OCI-LY7 (cell line): ENCODE results near the gene SYNM. TPM values are rescaled to one million over a fixed set of nuclear protein-coding genes. Genes with fewer than 3 reads are reported as not detected.

ENCODE experiments used
- BruUV-seq: library from RNA; stranded (reverse); fragments of 400-500 nt; replicated peaks from 2 replicates; lab custom pipeline; 2021; lab: Mats Ljungman, UMichigan
- CTCF ChIA-PET: fragments of 300-600 bp; sonication (Branson Sonifier 250); formaldehyde crosslinking; loops from one replicate; lab custom pipeline; 2022; ENCODE audit warnings: antibody characterized with exemption; ENCODE audit not compliant: unreplicated experiment; lab: Charles Lee
- POLR2A ChIA-PET: fragments of 300-600 bp; sonication (Branson Sonifier 250); formaldehyde crosslinking; loops from one replicate; lab custom pipeline; 2022; ENCODE audit warnings: antibody characterized with exemption; lab: Charles Lee
- DNase-seq: peaks from one replicate; pipeline ENCODE4 v3.0.0-alpha.2; 2015; ENCODE audit warnings: low spot score
- H2AFZ ChIP-seq: fragments of 200-600 bp; sonication (generic), shearing (Covaris generic); 2 replicates; pipeline ENCODE4 v1.6.1; 2014; ENCODE audit warnings: mild to moderate bottlenecking, antibody characterized with exemption, low read length, moderate library complexity
- H3K27ac ChIP-seq: fragments of 200-600 bp; sonication (generic); 2 replicates; pipeline ENCODE4 v1.5.1; 2014; ENCODE audit warnings: mixed run types, low read depth, mild to moderate bottlenecking, moderate library complexity, low read length, inconsistent platforms; ENCODE audit not compliant: poor library complexity, severe bottlenecking
- H3K36me3 ChIP-seq: fragments of 200-600 bp; sonication (generic); 2 replicates; pipeline ENCODE4 v1.6.1; 2014; ENCODE audit warnings: mild to moderate bottlenecking, antibody characterized with exemption, low read length, moderate library complexity, mixed read lengths; ENCODE audit not compliant: insufficient read depth
- H3K4me1 ChIP-seq: fragments of 200-600 bp; sonication (generic); 2 replicates; pipeline ENCODE4 v1.5.1; 2014; ENCODE audit warnings: mild to moderate bottlenecking, low read length; ENCODE audit not compliant: insufficient read depth, poor library complexity, severe bottlenecking
- H3K4me2 ChIP-seq: fragments of 200-600 bp; sonication (generic); 2 replicates; pipeline ENCODE4 v1.6.1; 2014; ENCODE audit warnings: mild to moderate bottlenecking, low read length
- H3K4me3 ChIP-seq: fragments of 200-600 bp; sonication (generic); 2 replicates; pipeline ENCODE4 v1.5.1; 2014; ENCODE audit warnings: mild to moderate bottlenecking, low read depth, low read length; ENCODE audit not compliant: poor library complexity, severe bottlenecking
- H3K79me2 ChIP-seq: fragments of 200-600 bp; sonication (generic); 2 replicates; pipeline ENCODE4 v1.6.1; 2016; ENCODE audit warnings: low read depth, mild to moderate bottlenecking, low read length, moderate library complexity, mixed read lengths; ENCODE audit not compliant: insufficient read depth
- H3K9me2 ChIP-seq: fragments of 200-600 bp; sonication (generic); 2 replicates; pipeline ENCODE4 v1.6.1; 2016; ENCODE audit warnings: mild to moderate bottlenecking, low read length, mixed read lengths; ENCODE audit not compliant: insufficient read depth
- H3K9me3 ChIP-seq: fragments of 200-600 bp; sonication (generic); 2 replicates; pipeline ENCODE4 v1.6.1; 2014; ENCODE audit warnings: mild to moderate bottlenecking, mixed run types, low read length, mixed read lengths
- H4K20me1 ChIP-seq: fragments of 200-600 bp; sonication (generic); 2 replicates; pipeline ENCODE4 v1.6.1; 2014; ENCODE audit warnings: mild to moderate bottlenecking, antibody characterized with exemption, low read length, moderate library complexity, mixed read lengths; ENCODE audit not compliant: insufficient read depth
- CTCF ChIP-seq: fragments of 200-600 bp; sonication (generic); conservative IDR thresholded peaks from 2 replicates; pipeline ENCODE4 v1.5.1; 2014; ENCODE audit warnings: mild to moderate bottlenecking, antibody characterized with exemption, low read length, moderate library complexity, mixed read lengths
- EZH2phosphoT487 ChIP-seq: fragments of 200-600 bp; sonication (generic); IDR thresholded peaks from 2 replicates; pipeline ENCODE4 v1.6.1; 2018; ENCODE audit warnings: low read depth, borderline replicate concordance, mild to moderate bottlenecking, mixed run types, antibody characterized with exemption, low read length, moderate library complexity, mixed read lengths
- intact Hi-C: fragments of 100-400 bp; cut with micrococcal nuclease; formaldehyde crosslinking; loops from one replicate; pipeline ENCODE4 v1.10.0; 2022; ENCODE audit not compliant: unreplicated experiment
- total RNA-seq, 2 experiments: library from RNA; depleted of rRNA in 1 of 2; stranded (reverse); fragments of >200 nt in 1 of 2; shearing (Covaris generic) in 1 of 2; gene quantifications; 2 replicates each; pipeline ENCODE4 v1.2.3, GENCODE V29; 2014 to 2022

The SYNM gene
- total RNA-seq, 2 experiments from 2014 or later, result 0.08 to 0.41 TPM

- Histone ChIP-seq H3K4me1 (no peaks in the 10 kb centered on the region), H3K9me2 (no peaks in the 10 kb centered on the region), H2AFZ (no peak overlapping the region), H3K36me3 (no peaks in the 10 kb centered on the region), H3K4me2 (no peak overlapping the region), H3K79me2 (no peaks in the 10 kb centered on the region), H3K27ac (no peak overlapping the region), H3K9me3 (no peaks in the 10 kb centered on the region), H3K4me3 (no peak overlapping the region), H4K20me1 (no peaks in the 10 kb centered on the region)
- CTCF ChIA-PET, result no interaction called here
- no peak for DNase-seq
- intact Hi-C loops, result no loop called here
- BruUV-seq, result no TSS peak
- POLR2A ChIA-PET, result interaction anchor here (0.7 kb wide), 1 partner anchor 12 kb away, joined by 4 read pairs; no protein-coding TSS in a partner anchor
- TF ChIP-seq CTCF, result no peak
- no peak for TF ChIP-seq EZH2phosphoT487
Observed at GRCh38 chr15:99143655-99144610, 39.1 kb downstream of the SYNM start.

GRCh38 chr15:99145005-99145404 lies 40.1 kb downstream of the SYNM start:
- Histone ChIP-seq H3K36me3 (no peaks in the 10 kb centered on the region), H3K4me3 (no peak overlapping the region), H3K9me3 (no peaks in the 10 kb centered on the region), H3K9me2 (no peaks in the 10 kb centered on the region), H3K27ac (no peak overlapping the region), H3K4me1 (no peaks in the 10 kb centered on the region), H3K4me2 (no peak overlapping the region), H2AFZ (no peak overlapping the region), H4K20me1 (no peaks in the 10 kb centered on the region), H3K79me2 (no peaks in the 10 kb centered on the region)
- intact Hi-C loops, result no loop called here
- ChIA-PET CTCF (no interaction called here), POLR2A (interaction anchor here (0.9 kb wide), 1 partner anchor 36 kb away, joined by 5 read pairs; no protein-coding TSS in a partner anchor)
- no peak for TF ChIP-seq EZH2phosphoT487
- TF ChIP-seq CTCF, result no peak
- no TSS peak for BruUV-seq
- DNase-seq, result no peak

- H3K4me3 ChIP-seq, result no peak overlapping the region
- no peak overlapping the region for H3K27ac ChIP-seq
- POLR2A ChIA-PET, result no interaction called here
- TF ChIP-seq EZH2phosphoT487 (no peak), CTCF (no peak)
- H3K4me1 ChIP-seq, result no peaks in the 10 kb centered on the region
- H3K9me2 ChIP-seq, result no peaks in the 10 kb centered on the region
- intact Hi-C loops, result no loop called here
- DNase-seq, result no peak
- H3K9me3 ChIP-seq, result no peaks in the 10 kb centered on the region
- no peaks in the 10 kb centered on the region for H3K36me3 ChIP-seq
- no TSS peak for BruUV-seq
- H2AFZ ChIP-seq, result no peak overlapping the region
- H4K20me1 ChIP-seq, result no peaks in the 10 kb centered on the region
- CTCF ChIA-PET, result no interaction called here
- no peak overlapping the region for H3K4me2 ChIP-seq
- H3K79me2 ChIP-seq, result no peaks in the 10 kb centered on the region
Observed at GRCh38 chr15:99145778-99146177, 40.9 kb downstream of the SYNM start.
